Fibroblast of lung (primary cell): ENCODE measurements around the gene LRP1-AS.

ENCODE experiments used
- CTCF ChIP-seq, 2 donors: IDR thresholded peaks in 1 of 2; conservative IDR thresholded peaks in 1 of 2; 1 replicate in 1 of 2; 2 replicates in 1 of 2; pipeline ENCODE4 v1.5.1; 2011 to 2012; ENCODE audit warnings: low read length in 2 of 2, control low read depth in 1 of 2, inconsistent platforms in 1 of 2, low read depth in 1 of 2, mild to moderate bottlenecking in 1 of 2
- EZH2 ChIP-seq: IDR thresholded peaks from 2 replicates; pipeline ENCODE4 v1.5.1; 2012; ENCODE audit warnings: low read length, control low read depth, mild to moderate bottlenecking; ENCODE audit errors: missing control alignments

- TF ChIP-seq CTCF (conservative IDR thresholded peaks at IDR 0.05 in 1 of 2, IDR thresholded peaks at IDR 0.05 in 1 of 2; ENCODE audit: low read depth in 1 of 2, low read length in 2 of 2), result no peak
- no peak for TF ChIP-seq EZH2
Observed at GRCh38 chr12:57105011-57105753, 42.2 kb downstream of the LRP1-AS start.
